ENCODE results near the gene SPINK8.

Gene SPINK8

DNA sequence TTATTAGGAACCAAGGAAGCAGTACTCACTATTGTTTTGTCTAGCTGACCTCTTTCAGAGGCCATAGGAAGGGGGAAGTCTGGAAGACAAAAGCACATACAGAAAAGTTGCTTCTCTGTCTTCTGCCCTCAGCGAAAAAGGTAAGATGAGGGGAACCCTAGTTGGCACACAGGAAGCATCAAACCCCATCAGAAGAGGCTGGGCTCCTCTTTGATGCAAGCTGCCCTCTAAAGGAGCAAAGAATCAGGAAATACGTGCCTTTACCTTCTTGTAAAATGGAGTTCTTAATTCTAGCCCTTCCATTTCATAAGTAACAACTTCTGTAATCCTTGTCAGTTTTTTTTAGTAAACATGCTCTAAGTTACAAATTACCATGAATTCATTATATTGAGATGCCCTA is 12.5 kb downstream of the SPINK8 start:
- ATAC-seq, result no peak

DNA sequence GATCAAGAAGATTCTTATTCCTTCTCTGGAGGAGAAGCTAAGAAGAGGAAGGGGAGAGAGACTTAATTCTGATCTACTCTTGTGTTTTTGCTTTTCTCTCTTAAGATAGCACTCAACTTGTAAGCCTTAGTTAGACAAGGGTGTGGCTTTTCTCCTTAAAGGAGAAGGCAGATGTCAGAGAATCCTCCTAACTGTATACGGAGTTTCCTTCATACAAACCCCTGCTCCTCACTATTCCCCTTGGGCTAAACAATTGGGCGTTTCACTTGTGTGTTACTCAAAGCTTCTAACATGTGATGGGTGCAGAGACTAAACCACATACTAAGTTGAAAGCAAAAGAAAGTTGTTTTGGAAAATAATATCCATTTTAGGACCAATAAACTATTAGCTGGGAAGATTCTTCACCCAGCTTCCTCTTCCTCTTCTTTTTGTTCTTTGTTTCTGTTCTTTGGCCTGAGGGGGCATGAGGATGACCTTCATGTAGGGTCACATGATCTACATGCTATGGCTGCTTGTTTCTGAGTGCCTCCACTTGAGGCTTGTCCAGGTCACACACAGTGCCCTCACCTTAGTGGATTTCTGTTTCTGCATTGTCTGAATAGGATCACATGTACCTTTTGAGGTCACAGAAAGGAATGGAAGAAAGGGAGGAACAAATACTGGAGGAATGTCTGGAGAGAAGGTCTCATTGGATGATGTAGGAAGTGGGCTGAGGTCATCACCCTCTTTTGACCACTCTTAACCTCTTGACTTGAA is 14.6 kb downstream of the SPINK8 start:
- ATAC-seq, result no peak

DNA sequence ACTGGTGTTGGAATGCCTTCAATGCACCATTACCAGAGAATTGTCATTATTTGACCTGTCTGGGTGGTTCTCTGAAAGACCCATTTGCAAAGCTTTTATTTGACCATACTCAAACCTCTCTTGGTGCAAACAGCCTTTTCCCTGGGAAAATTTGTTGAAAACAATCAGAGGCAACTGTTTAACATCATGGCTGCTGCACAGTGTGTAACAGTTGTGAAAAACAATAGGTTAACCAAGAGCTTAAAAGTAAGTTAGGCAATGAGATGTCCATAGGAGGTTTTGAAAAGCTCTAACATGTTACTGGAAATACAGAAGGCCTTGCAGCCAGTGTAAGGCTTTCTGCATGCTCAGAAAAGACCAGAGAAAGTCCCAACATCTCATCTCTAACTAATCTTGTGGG is 18.9 kb downstream of the SPINK8 start:
- no peak for ATAC-seq

DNA sequence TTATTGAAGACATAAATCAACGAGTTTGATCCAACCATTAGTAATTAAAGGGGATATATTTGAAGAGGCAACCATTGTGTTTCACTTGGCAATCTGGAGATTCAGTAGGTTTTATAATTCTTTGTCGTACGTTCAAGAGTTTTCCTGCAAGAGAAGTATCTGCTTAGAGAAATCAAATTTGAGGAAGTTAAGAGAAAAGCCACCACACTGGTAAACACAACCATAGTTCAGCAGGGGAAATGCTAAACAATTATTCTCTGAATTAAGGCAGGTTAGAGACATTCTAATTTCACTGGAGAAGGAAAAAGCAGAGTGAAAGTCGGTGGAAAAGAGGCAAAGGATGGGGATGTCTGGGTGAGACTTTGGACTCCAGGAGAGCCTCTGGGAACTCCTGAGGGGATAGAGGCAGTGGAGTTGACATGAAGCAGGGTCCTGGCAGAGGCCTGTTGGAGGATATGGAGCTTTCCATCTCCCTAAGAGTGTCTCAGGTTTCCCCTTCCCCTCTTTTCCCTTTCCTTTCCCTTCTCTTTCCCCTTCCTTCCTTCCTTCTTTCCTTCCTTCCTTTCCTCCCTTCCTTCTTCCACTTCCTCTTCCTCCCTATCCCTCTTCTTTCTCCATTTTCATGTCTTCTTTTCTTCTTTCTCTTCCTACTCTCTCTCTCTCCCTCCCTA is 26.5 kb downstream of the SPINK8 start:
- ATAC-seq, result no peak

DNA sequence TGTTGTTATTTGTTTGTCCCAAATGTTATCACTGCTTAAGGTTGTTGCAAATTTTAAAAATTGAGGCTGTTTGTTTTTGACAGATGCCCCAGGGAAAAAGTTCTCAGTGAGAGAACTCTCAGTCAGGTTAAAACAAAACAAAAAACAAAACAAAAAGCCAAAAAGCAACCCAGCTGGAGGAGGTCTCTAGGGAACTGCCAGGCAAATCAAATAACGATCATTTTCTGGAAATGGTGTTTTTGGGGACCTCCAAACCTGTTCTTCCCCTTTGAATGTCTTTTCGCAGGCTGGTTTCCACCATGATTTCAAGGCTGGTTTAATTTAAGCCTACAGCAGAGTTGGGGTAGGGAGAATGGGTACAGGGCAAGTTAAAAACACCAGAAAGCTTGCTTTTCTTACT is 27.2 kb downstream of the SPINK8 start:
- no peak for ATAC-seq

DNA sequence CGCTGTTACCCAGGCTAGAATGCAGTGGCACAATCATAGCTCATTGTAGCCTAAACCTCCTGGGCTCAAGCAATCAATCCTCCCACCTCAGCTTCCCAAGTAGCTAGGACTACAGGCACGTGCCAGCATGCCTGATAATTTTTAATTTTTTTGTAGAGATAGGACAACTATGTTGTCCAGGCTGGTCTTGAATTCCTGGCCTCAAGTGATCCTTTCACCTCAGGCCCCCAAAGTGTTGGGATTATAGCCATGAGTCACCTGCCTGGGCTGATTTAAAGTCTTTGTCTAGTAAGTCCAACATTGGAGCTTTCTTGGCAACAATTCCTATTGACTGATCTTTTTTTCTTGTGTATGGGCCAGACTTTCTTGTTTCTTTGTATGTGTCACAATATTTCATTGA is 28.1 kb downstream of the SPINK8 start:
- ATAC-seq, result no peak

DNA sequence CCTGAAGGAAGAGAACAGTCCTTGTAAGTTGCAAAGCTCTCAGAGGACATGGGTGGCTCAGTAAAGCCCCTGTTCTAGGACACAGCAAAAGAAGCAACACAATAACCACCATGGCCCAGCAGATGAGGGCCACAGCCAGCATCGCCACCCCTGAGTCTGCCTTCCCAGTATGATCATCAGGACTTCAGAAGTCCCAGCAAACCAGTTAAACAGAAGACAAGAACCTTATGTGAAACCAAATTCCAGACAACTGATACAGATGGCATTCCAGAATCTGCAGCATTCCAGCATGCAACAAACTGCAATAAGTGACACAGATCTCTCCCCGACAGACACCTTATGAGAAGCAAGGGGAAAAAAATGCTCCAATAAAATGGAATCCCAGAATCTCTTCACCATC is 30.4 kb downstream of the SPINK8 start:
- ATAC-seq, result no peak

DNA sequence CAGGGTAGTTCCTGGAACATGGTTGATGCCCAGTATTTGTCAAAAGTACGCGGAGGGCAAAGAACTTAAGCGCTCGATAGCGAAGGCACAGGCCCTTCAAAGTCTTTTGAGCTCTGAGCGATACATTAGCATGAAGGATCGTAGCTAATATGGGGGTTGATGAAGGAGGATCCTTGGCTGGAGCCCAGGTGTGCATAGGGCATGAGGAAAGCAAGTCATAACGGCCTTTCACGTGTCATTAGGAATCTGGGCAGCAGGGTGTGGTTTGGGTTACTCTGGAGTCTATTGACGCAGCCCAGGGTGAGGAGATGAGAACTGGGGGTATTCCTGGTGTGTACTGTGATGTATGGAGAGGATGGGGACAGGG is 31.7 kb downstream of the SPINK8 start:
- peak; percentile 7 to 12 for ATAC-seq

DNA sequence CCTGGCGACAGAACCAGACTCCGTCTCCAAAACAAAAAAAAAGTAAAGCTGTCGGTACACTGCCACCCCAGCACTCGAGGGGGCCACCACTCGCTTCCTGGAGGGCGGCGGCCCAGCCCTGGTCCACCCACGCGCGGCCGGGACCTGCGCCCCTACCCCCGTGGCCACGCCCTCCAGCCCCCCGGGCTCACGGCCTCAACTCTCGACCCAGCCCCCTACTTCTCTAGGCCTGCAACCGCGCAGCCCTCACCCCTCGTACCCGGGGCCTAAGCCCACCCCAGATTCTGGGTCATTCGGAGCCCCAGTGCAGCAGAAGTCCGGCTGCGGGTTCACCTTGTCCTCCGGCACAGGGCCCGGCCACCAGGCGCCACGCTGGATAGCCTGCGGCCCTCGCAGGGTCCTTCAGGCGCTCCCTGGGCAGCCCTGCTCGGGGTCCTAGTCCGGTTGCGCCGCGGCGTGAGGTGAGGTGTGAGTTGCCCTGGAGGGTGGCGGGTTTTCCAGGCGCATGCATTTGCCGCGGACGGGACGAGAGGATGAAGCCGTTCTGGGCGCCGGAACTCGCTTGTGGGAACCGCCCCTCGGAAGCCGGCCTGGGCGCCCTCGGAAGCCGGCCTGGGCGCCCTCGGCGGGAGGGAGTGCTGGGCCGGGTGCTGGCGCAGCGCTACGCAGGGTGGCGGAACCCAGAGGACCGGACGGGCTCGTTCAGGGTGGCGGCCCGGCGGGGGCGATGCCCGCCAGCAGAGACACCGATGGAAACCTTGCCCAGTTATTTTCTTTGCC is 32.3 kb downstream of the SPINK8 start, which contains the start of gene NME6:
Gene NME6 (minus strand): TSS at position 348 of the 780 bp plus-strand sequence.
- peak; percentile 89 to 91 for ATAC-seq

DNA sequence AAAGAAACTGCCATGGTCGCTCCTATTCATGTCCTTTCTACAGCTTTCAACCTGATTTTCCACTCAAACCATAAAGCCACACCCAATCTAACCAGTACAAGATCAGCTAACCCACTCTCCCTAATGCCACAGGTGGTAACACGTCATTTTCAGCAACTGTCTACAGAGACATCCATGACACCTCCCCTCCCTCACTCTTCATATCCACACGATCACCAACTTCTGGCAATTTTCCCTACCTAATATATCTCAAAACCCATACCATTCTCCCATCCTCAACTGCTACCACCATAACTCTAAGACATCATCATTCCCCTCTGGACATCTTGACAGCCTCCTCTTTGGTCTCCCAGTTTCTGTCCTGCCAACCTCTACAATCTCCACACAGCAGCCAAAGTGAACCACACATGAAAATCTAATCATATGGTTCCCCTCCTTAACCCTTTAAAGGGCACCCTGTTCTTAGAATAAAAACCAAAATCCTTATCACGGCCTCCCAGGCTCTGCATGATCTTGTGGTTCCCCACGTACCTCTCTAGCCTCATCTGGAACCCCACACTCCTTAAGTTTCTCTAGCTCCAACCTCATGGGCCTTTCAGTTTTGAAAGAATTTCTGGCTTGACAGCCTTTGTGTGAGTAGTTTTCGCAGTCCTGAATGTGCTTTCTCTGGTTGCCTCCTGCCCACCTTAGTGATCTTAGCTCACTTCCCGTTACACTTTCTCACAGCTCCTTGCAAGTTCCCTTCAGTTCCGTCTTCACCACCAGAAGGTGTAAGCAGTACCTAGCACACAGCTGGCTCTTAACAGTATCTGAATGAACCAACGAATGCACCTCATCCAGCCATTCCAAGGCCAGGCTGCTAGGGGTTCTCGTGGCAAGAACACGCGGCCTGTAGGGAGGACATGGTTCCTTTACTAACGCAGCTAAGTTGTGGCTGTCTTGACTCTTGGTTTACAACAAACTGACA is 33.4 kb downstream of the SPINK8 start:
- peak; percentile 14 to 15 for ATAC-seq

DNA sequence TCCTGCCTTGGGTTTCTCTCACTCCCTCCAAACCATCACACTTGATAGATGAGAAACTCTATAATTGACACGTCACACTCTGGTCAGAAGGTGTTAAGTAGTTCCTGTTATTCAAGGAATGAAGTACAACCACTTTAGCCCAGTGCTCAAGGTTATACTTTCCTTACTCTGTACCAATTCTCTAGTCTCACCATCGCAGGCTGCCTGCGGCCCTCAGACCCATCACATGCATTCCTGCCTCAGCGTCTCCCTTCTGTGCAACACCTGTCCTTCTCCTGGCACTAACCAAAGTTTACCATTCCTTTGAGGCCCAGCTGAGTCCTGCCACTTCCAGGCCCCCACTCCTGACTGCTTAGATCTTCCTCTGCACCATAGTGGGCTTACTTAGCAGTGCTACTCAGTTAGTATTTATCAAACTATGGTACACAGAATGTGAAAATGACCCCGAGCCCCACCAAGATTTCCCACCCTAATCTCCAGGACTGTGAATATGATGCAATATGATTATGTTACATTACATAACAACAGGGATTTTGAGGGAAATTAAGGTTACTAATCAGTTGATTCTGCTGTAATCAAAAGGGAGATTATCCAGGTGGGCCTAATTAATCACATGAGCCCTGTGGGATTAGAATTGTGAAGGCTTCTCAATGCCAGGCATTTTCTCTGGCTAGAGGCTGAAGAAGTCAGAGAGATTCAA is 36.2 kb downstream of the SPINK8 start:
- no peak for ATAC-seq

DNA sequence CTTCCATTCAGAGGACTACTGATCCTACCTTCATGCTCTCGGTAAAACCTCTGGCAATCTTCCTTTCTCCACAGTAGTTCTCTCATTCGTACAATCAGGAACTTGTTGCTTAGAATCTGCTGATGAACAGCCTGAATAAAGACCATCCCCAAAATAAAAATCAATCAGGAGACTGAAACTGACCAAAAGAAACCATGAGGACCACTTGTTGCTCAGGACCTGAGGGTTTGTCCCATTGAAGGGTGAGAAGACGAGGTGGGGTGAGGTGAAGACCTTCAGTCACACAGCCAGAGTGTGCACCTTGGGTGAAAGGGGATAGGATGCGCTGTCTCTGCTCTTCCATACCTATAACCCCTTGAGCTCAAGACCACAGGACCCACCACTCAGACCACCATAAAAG is 36.8 kb downstream of the SPINK8 start:
- ATAC-seq, result no peak

DNA sequence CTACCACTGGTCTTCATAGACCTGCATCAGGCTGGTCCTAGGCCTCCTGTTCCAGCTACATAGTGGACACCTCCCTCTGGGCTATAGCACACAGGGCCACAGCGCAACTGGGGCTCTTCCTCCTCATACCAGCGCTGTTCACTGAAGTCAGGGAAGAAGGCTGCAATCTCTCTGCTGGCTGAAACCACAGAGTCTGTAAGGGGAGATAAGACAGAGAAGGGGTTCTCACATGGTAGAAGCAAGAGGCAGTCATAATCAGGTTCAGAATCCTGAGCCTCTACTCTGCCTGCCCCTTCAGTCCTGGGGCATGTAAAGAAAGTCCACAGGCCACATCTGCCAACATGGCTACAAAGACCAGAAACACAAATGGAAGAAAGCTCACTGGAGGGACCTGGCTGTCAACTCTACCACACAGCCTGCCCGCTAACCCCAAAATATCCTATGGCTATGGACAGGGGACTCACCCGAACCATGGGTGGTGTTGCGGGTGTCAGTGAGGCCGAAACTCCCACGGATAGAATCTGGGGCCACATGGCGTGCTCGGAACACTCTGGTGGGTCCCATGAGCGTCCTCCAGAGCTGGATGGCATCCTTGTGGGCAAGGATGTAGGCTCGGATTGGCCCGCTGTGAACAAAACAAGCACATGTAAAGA is 38.7 kb downstream of the SPINK8 start:
- no peak for ATAC-seq

DNA sequence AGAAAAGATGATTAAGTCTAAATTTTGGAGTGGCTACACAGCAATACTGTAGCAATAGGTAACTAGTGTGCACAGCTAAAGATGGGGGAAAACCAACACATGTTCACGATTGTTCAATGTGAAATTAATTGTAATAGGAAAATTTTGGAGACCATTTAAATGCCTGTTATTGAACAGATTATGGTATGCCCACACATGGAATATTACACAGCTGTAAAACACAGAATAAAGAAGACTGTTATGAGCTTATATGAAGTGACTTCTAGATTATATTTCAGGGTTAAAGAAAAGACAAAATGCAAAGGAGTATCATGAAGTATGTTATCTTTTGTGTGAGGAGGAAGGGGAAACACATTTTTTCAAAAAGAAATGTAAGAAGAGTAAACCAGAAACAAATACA is 43.8 kb downstream of the SPINK8 start:
- no peak for ATAC-seq

DNA sequence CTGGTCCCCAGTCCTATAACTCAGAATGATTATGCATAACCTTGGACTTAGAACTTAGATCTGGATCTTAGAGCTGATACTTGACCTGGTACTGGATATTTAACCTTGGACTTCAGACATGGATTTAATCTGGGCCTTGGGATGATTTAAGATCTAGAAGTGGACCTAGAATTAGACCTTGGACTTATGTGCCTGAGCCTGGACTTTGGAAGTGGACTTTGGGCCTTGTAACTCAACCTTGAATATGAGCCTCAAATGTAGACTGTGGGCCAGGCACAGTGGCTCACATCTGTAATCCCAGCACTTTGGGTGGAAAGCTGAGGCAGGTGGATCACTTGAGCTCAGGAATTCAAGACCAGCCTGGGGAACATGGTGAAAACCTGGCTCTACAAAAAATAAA is 46.4 kb downstream of the SPINK8 start:
- no peak for ATAC-seq

DNA sequence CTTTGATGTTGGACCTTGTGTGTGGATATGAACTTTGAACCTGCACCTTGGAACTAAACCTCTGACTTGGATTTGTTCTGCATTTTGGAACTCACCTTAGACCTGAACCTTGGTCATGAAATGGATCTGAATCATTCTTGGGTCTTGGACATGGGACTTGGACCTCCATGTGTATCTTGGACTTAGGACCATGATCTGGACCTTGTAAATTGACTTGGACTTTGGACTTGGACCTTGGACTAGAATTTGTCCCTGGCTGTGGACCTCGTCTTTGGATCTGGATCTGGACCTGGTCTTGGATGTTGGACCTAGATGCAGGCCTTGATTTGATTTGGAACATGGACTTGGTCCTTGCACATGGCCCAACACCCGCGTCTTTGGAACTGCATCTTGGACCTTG is 47.2 kb downstream of the SPINK8 start:
- ATAC-seq, result no peak

DNA sequence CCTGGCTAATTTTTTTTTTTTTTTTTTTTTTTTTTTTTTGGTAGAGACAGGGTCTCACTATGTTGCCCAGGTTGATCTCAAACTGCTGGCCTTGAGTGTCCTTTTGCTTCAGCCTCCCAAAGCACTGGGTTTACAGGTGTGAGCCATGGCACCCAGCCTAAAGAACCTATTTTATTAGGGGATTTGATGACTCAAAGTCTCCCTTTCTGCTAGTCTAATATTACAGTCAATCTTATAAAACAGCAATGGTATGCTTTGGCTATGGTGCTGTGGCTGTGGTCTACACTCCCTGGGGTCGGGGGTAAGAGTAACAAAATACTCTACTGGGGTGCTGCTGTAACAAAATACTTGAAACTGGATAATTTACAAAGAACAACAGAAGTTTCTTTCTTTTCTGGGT is 47.8 kb downstream of the SPINK8 start:
- no peak for ATAC-seq

DNA sequence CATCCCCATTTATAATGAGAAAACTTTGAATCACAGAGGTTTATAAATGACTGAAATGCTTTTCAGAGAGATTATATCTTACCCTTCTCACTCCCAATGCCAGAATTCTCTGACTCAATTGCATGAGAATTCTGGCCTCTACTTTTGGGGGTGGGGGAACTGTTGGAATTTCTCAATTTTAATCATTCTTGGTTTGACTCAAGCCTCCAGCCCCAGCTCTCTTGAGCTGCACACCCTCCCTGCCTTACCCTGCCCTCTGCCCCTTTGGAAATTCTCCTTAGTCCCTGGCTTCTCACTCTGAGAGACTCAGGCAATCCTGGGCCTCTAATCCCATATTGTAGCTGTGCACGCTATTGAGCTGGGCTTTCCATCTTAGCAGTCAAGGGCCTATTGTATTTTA is 48.3 kb downstream of the SPINK8 start:
- no peak for ATAC-seq

DNA sequence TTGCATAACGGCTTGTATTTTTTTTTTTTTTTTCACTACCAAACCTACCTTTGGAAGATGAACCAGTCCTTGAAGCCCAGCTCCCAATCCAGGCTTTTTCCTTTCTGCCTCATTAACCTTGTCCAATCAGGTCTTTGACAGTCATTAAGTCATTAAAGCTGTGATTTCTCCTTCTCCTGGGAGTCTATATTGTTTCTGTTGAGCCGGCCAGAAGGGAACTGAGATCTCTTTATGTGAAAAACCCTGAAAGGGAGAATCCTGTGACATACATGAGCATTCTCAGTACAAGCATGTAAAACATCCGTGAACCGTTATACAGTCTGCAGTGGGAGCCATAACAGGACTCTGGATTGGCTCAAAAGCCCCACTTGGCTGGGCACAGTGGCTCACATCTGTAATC is 52.6 kb downstream of the SPINK8 start:
- no peak for ATAC-seq

DNA sequence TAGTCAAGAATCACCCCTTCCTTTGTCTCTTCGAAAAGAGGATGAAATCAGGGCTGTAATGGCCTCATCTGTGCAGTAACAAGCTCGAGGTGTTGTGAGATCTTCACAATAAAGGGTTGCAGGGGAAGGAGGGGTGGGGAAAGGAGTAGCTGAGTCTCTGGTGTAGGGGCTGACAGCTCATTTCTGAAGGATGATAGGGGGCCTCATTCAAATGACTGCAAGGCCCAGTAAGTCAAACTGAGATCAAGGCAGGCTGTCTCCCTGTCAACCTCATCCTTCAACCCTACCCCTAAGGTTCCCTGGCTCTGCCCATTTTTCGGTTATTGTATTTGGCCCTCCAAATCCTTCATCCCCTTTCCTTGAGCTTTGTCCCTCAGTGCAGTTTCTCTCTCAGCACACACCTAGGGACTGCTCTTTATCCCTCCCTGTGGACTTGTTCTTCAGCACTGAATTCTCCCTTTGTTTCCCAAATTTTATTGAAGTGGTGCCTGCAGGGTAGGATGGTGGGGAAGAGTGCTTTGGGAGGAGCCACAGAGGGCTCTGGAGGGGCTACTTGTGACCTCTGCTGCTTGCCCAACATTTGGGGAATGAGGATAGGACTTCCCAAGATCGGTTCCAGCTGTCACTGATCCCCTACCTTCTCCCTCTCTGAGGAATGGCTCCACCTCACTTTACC is 54.4 kb downstream of the SPINK8 start:
- ATAC-seq, result no peak
